Measurements from ENCODE around the gene CLASRP.
"Not testable (repeated sequence)": the region's sequence is repeated elsewhere in the genome, so short reads cannot be mapped to it uniquely, and the experiment has no call there.

Gene CLASRP, protein sequence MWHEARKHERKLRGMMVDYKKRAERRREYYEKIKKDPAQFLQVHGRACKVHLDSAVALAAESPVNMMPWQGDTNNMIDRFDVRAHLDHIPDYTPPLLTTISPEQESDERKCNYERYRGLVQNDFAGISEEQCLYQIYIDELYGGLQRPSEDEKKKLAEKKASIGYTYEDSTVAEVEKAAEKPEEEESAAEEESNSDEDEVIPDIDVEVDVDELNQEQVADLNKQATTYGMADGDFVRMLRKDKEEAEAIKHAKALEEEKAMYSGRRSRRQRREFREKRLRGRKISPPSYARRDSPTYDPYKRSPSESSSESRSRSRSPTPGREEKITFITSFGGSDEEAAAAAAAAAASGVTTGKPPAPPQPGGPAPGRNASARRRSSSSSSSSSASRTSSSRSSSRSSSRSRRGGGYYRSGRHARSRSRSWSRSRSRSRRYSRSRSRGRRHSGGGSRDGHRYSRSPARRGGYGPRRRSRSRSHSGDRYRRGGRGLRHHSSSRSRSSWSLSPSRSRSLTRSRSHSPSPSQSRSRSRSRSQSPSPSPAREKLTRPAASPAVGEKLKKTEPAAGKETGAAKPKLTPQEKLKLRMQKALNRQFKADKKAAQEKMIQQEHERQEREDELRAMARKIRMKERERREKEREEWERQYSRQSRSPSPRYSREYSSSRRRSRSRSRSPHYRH

GRCh38 chr19:45038931-45039893 is at the start of gene CLASRP:
Gene CLASRP, plus strand, starts transcription at chr19:45039045. Its CDS starts 1,168 bp downstream, at chr19:45040213.
- Histone ChIP-seq H3K27me3 (ENCODE audit: control insufficient read depth, insufficient read depth, low read length) (no peaks in the 10 kb centered on the region), H3K9me3 (ENCODE audit: control insufficient read depth, low read length) (no peaks in the 10 kb centered on the region), H3K4me1 (ENCODE audit: control insufficient read depth, insufficient read depth, low read length) (peaks cover 34% of the 10 kb centered on the region), H3K36me3 (ENCODE audit: control insufficient read depth, insufficient read depth, low read length) (peaks cover 8% of the 10 kb centered on the region), H3K4me3 (ENCODE audit: low read length) (peak within 1 kb of the TSS; percentile 74), H3K9ac (ENCODE audit: low read length) (peak within 1 kb of the TSS; percentile 97)

DNA sequence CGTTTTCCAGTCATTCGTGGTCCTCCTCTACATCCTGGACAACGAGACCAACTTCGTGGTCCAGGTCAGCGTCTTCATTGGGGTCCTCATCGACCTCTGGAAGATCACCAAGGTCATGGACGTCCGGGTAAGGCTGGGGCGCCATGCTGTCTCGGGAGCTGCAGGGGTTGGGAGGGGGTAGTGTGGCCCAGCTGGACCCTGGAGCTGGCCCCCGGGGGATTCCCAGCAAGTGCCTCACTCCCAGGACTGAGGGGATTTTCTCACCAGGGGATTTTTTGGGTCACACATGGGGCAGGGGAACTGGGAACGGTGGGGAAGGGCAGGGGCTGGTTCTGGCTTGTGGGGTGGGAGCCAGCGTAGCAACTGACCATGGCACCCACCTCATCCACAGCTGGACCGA is 48.4 kb upstream of the CLASRP start:
- Histone ChIP-seq H3K4me3 (ENCODE audit: low read length) (no peak overlapping the region), H3K9me3 (ENCODE audit: control insufficient read depth, low read length) (no peaks in the 10 kb centered on the region), H3K4me1 (ENCODE audit: control insufficient read depth, insufficient read depth, low read length) (no peaks in the 10 kb centered on the region), H3K36me3 (ENCODE audit: control insufficient read depth, insufficient read depth, low read length) (no peaks in the 10 kb centered on the region), H3K9ac (ENCODE audit: low read length) (no peak overlapping the region), H3K27me3 (ENCODE audit: control insufficient read depth, insufficient read depth, low read length) (no peaks in the 10 kb centered on the region)

DNA sequence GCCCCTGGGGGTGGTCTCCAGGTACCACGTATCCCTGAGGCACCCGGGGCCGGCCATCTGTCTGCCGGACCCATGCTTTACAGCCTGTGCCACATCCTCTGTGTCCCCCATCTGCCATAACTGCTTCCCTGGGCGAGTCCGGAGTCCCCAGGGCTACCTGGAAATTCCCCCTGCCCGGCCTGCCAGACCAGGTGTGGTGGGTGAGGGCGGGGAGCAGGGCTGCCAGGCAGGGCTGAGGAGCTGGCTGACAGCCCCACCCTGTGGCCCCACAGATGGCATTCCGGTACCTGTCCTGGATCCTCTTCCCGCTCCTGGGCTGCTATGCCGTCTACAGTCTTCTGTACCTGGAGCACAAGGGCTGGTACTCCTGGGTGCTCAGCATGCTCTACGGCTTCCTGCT is 47.9 kb upstream of the CLASRP start:
- Histone ChIP-seq H3K36me3 (ENCODE audit: control insufficient read depth, insufficient read depth, low read length) (no peaks in the 10 kb centered on the region), H3K4me1 (ENCODE audit: control insufficient read depth, insufficient read depth, low read length) (no peaks in the 10 kb centered on the region), H3K9me3 (ENCODE audit: control insufficient read depth, low read length) (no peaks in the 10 kb centered on the region), H3K27me3 (ENCODE audit: control insufficient read depth, insufficient read depth, low read length) (no peaks in the 10 kb centered on the region), H3K4me3 (ENCODE audit: low read length) (no peak overlapping the region), H3K9ac (ENCODE audit: low read length) (no peak overlapping the region)

DNA sequence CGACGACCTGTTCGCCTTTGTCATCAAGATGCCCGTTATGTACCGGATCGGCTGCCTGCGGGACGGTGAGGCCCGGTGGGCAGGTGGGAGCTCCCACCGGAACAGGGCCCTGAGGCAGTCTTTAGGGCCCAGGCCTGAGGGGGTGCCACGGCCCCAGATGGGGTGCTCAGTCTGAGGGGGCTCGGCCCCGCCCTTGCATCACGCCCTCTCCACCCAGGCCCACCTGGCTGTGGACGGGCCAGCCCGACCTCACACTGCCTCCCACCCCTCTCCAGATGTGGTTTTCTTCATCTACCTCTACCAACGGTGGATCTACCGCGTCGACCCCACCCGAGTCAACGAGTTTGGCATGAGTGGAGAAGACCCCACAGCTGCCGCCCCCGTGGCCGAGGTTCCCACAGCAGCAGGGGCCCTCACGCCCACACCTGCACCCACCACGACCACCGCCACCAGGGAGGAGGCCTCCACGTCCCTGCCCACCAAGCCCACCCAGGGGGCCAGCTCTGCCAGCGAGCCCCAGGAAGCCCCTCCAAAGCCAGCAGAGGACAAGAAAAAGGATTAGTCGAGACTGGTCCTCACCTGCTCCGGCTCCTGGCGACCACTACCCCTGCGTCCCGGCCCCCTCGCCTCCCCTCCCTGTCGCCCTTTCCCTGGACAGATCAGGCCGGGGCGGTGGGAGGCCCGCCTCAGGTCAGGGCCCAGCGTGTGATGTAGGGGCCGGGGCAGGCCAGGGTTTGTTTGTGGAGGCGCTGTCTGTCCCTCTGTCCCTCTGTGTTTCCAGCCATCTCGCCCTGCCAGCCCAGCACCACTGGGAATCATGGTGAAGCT is 46.3 kb upstream of the CLASRP start:
- Histone ChIP-seq H3K9ac (ENCODE audit: low read length) (no peak overlapping the region), H3K4me3 (ENCODE audit: low read length) (no peak overlapping the region), H3K4me1 (ENCODE audit: control insufficient read depth, insufficient read depth, low read length) (no peaks in the 10 kb centered on the region), H3K27me3 (ENCODE audit: control insufficient read depth, insufficient read depth, low read length) (no peaks in the 10 kb centered on the region), H3K36me3 (ENCODE audit: control insufficient read depth, insufficient read depth, low read length) (no peaks in the 10 kb centered on the region), H3K9me3 (ENCODE audit: control insufficient read depth, low read length) (no peaks in the 10 kb centered on the region)

DNA sequence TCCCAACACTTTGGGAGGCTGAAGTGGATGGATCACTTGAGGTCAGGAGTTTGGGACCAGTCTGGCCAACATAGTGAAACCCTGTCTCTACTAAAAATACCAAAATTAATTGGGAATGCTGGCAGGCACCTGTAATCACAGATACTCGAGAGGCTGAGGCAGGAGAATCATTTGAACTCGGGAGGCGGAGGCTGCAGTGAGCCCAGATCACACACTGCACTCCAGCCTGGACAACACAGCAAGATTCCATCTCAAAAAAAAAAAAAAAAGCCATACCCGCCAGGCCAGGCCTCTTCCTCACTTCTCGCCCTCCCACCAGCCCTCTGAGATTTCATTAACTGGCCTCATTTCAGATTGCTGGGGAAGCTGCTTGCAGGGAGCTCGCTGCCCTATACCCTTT is 45.3 kb upstream of the CLASRP start:
- Histone ChIP-seq H3K27me3 (ENCODE audit: control insufficient read depth, insufficient read depth, low read length) (no peaks in the 10 kb centered on the region), H3K9ac (ENCODE audit: low read length) (no peak overlapping the region), H3K4me1 (ENCODE audit: control insufficient read depth, insufficient read depth, low read length) (no peaks in the 10 kb centered on the region), H3K9me3 (ENCODE audit: control insufficient read depth, low read length) (no peaks in the 10 kb centered on the region), H3K36me3 (ENCODE audit: control insufficient read depth, insufficient read depth, low read length) (no peaks in the 10 kb centered on the region), H3K4me3 (ENCODE audit: low read length) (no peak overlapping the region)

GRCh38 chr19:44993926-44994537 is 44.8 kb upstream of the CLASRP start:
- H3K4me3 ChIP-seq (ENCODE audit: low read length): no peak overlapping the region
- no peaks in the 10 kb centered on the region for H3K27me3 ChIP-seq (ENCODE audit: control insufficient read depth, insufficient read depth, low read length)
- no peak overlapping the region for H3K9ac ChIP-seq (ENCODE audit: low read length)
- H3K36me3 ChIP-seq (ENCODE audit: control insufficient read depth, insufficient read depth, low read length): no peaks in the 10 kb centered on the region
- no peaks in the 10 kb centered on the region for H3K4me1 ChIP-seq (ENCODE audit: control insufficient read depth, insufficient read depth, low read length)
- H3K9me3 ChIP-seq (ENCODE audit: control insufficient read depth, low read length): no peaks in the 10 kb centered on the region

DNA sequence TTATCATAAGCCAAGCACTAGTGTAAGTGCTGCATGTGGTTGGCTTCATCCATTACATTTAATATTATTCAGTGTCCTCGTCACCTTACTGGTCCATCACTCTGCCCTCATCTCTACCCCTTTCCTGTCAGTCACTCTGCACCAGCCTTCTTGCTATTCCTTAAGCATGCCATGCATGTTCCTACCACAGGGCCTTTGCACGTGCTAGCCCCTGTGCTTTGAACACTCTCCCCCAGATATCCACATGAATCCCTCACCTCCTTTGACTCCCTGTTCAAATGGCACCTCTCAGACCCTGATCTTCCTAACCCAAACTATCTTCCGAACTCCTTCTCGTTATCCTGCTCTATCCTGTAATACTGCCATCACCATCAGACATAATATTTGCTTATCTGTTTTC is 40.8 kb upstream of the CLASRP start:
- peaks cover 11% of the 10 kb centered on the region for H3K4me1 ChIP-seq (ENCODE audit: control insufficient read depth, insufficient read depth, low read length)
- no peaks in the 10 kb centered on the region for H3K27me3 ChIP-seq (ENCODE audit: control insufficient read depth, insufficient read depth, low read length)
- no peaks in the 10 kb centered on the region for H3K9me3 ChIP-seq (ENCODE audit: control insufficient read depth, low read length)
- H3K36me3 ChIP-seq (ENCODE audit: control insufficient read depth, insufficient read depth, low read length): no peaks in the 10 kb centered on the region
- no peak overlapping the region for H3K4me3 ChIP-seq (ENCODE audit: low read length)
- no peak overlapping the region for H3K9ac ChIP-seq (ENCODE audit: low read length)

DNA sequence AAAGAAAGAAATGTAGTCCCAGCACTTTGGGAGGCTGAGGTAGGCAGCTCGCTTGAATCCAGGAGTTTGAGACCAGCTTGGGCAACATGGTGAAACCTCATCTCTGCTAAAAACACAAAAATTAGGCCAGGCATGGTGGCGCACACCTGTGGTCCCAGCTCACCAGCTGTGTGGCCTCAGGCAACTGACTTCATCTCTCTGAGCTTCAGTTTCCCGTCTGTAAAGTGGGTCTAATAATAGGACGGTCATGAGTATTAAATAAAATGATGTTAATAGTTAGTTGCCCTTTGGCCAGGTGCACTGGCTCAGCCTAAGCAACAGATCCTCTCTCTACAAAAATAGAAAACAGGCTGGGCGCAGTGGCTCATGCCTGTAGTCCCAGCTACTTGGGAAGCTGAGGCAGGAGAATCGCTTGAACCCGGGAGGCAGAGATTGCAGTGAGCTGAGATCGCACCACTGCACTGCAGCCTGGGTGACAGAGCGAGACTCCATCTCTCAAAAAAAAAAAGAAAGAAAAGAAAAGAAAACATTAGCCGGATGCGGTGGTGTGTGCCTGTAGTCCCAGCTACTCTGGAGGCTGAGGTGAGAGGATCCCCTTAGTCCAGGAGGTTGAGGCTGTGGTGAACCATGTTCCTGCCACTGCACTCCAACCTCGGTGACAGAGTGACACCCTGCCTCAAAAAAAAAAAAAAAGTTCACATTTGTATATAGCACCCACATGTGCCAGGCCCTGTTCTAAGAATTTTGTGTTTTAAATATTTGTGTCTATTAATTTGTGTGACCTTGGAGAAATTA is 39.5 kb upstream of the CLASRP start:
- H3K4me3 ChIP-seq (ENCODE audit: low read length); H3K9me3 ChIP-seq (ENCODE audit: control insufficient read depth, low read length); H3K27me3 ChIP-seq (ENCODE audit: control insufficient read depth, insufficient read depth, low read length); H3K36me3 ChIP-seq (ENCODE audit: control insufficient read depth, insufficient read depth, low read length); H3K9ac ChIP-seq (ENCODE audit: low read length): not testable (repeated sequence)
- peaks cover 11% of the 10 kb centered on the region for H3K4me1 ChIP-seq (ENCODE audit: control insufficient read depth, insufficient read depth, low read length)

GRCh38 chr19:45000665-45001064 is 38.2 kb upstream of the CLASRP start:
- not testable (repeated sequence) for H3K4me3 ChIP-seq (ENCODE audit: low read length); H3K36me3 ChIP-seq (ENCODE audit: control insufficient read depth, insufficient read depth, low read length); H3K9ac ChIP-seq (ENCODE audit: low read length); H3K27me3 ChIP-seq (ENCODE audit: control insufficient read depth, insufficient read depth, low read length); H3K9me3 ChIP-seq (ENCODE audit: control insufficient read depth, low read length)
- peaks cover 16% of the 10 kb centered on the region for H3K4me1 ChIP-seq (ENCODE audit: control insufficient read depth, insufficient read depth, low read length)

GRCh38 chr19:45001087-45001739 is 37.6 kb upstream of the CLASRP start, which contains the start of gene RELB:
Gene RELB, plus strand, starts transcription at chr19:45001464. Its CDS starts 116 bp downstream, at chr19:45001580.
- Histone ChIP-seq H3K9me3 (ENCODE audit: control insufficient read depth, low read length) (no peaks in the 10 kb centered on the region), H3K27me3 (ENCODE audit: control insufficient read depth, insufficient read depth, low read length) (no peaks in the 10 kb centered on the region), H3K4me3 (ENCODE audit: low read length) (peak within 1 kb of the TSS; percentile 63), H3K4me1 (ENCODE audit: control insufficient read depth, insufficient read depth, low read length) (peaks cover 19% of the 10 kb centered on the region), H3K9ac (ENCODE audit: low read length) (peak within 1 kb of the TSS; percentile 93), H3K36me3 (ENCODE audit: control insufficient read depth, insufficient read depth, low read length) (no peaks in the 10 kb centered on the region)
